SIG-M5 treated with dmso at 0.1 percent for 504 hours (cell line): ENCODE measurements around the gene SMTNL1.

Source experiments
- DNase-seq: peaks from one replicate; lab custom pipeline; 2025; ENCODE audit not compliant: unreplicated experiment; lab: John Stamatoyannopoulos, UW

SMTNL1 gene

GRCh38 chr11:57543593-57543992, 6.2 kb downstream of the SMTNL1 start:
- no peak for DNase-seq

DNA sequence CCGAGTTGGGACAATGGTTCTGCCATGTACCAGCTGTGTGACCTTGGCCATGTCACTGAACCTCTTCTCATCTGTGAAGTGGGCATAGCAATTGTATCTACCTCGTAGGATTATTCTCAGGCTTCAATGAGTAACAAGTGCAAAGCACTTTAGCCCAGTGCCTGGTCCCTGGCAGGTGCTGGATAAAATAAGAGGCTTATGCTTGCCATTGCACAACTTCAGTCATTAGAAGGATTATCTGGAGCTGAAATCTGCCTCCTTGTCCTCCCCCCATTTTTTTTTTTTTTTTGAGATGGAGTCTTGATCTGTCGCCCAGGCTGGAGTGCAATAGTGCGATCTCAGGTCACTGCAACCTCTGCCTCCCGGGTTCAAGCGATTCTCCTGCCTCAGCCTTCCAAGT, 7.2 kb downstream of the SMTNL1 start:
- no peak for DNase-seq

DNA sequence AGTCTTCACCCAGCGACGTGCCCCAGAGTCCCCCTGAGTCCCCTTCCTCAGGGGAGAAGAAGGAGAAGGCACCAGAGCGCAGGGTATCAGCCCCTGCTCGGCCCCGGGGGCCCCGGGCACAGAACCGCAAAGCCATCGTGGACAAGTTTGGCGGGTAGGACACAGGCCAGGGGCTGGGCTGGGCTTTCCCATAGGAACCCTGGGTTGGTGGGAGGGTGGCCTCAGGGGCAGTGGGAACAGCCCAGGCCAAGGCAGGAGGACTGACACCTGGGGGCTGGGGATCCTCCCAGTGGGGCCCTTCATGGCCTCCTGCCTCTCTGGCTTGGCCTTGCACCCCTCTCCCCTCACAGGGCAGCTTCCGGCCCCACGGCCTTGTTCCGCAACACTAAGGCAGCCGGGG, 8.5 kb downstream of the SMTNL1 start:
- DNase-seq: no peak

- DNase-seq: no peak
These were observed 9.1 kb downstream of the SMTNL1 start for GRCh38 chr11:57546451-57546850.

DNA sequence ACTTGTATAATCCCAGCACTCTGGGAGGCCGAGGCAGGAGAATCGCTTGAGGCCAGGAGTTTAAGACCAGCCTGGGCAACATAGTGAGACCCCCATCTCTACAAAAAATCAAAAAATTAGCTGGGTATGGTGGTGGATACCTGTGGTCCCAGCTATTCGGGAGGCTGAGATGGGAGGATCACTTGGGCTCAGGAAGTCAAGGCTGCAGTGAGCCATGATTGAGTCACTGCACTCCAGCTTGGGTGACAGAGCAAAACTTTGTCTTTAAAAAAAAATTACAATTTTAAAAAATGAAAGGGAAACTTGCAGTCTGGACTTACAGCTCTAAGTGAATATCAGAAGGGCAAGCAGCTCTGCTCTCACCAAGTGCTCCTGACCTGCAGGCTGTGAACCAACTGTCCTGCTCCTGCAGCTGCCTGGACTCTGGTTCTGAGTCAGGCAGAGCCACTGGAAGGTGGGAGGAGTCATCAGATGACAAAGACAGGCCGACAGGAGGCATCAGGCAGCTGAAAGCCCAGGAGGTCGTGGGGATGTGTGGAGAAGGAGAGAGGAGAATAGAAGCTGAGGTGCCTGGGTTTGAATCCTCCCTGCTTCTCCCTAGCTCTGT, 9.6 kb downstream of the SMTNL1 start:
- no peak for DNase-seq

DNA sequence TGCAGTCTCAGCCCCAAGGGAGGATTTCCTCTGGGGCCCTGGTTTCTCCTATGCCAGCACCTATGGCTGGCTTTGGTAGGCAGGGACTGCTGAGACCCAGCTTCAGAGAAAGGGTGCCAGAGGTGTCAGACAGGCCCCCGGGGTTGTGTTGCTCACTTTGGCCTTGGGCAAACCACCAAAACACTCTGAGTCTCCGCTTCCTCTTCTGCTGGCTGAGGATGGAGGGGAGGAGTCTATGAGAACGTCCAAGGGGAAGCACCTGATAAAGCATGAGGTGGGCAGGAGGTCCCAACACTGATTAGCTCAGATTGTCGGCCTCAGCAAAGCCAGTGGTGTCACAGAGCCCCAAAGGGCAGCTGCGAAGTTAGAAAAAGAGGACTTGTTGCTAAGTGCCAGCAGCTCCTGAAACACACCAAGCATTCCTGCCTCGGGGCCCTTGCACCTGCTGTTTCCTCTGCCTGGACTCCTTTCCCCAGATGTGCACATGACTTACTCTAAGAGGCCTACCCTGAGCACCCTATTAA, 10.5 kb downstream of the SMTNL1 start:
- peak; percentile 7 for DNase-seq

- DNase-seq: no peak
These were observed 12.6 kb downstream of the SMTNL1 start for GRCh38 chr11:57549983-57550382.

GRCh38 chr11:57551941-57552340, 14.5 kb downstream of the SMTNL1 start:
- no peak for DNase-seq

GRCh38 chr11:57552479-57552878, 15.1 kb downstream of the SMTNL1 start:
- no peak for DNase-seq

DNA sequence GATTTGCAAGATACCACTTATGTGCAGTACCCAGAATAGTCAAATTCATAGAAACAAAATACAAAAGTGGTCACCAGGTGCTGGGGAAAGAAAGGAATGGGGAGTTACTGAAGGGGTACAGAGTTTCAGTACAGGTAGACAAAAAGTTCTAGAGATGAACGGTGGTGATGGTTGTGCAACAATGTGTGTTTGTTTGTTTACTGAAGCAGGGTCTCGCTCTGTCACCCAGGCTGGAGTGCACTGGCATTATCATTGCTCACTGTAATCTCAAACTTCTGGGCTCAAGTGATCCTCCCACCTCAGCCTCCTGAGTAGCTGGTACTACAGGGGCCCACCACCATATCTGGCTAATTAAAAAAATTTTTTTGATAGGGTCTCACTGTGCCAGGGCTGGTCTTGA, 18.0 kb downstream of the SMTNL1 start:
- DNase-seq: no peak

- no peak for DNase-seq
These were observed 18.6 kb downstream of the SMTNL1 start for GRCh38 chr11:57556041-57556440.

- DNase-seq: no peak
These were observed 22.8 kb downstream of the SMTNL1 start for GRCh38 chr11:57560146-57560545.

- no peak for DNase-seq
These were observed 25.2 kb downstream of the SMTNL1 start for GRCh38 chr11:57562596-57562995.

DNA sequence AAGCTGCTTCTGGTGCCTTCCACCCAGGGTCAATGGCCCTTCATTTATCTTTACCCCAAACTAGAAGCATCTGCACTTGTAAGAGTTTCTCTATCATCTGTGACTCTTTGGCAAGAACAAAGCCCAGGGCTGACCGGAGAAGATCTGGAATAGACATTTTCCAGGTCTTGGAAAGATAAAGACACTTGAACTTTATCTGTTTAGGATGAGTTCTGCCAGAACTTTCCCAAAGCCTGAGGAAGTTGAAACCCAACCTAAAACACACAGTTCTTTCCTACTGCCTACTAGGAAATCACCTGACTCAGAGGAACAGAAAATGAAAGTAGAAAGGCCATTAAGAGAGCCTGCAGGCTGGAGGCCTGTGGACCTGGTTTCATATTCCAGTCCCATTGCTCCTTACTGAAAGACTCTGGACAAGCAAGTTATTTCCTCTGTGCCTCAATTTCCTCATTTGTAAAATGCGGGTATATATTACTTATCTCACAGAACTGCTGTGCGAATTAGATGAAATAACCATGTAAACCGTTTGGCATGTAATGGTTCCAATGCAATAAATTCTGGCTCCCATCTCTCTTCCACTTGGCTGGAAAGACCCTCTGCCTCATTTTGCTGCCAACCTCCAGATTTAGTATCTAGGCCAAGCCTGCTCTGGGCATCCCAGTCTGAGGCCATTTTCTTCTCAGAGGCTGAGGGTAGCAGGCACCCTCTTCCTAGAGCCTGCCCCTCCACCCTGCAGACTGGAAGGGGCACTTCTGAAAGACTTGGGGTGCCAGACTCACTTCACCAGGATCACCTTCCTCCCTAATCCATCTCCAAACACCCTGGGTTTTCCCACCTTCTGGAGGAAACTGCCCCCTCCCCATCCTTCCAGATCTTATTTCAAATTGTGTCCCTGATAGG, 28.9 kb downstream of the SMTNL1 start:
- DNase-seq: peak; percentile 44

- DNase-seq: peak; percentile 11
These were observed 29.6 kb downstream of the SMTNL1 start for GRCh38 chr11:57566905-57567514.

DNA sequence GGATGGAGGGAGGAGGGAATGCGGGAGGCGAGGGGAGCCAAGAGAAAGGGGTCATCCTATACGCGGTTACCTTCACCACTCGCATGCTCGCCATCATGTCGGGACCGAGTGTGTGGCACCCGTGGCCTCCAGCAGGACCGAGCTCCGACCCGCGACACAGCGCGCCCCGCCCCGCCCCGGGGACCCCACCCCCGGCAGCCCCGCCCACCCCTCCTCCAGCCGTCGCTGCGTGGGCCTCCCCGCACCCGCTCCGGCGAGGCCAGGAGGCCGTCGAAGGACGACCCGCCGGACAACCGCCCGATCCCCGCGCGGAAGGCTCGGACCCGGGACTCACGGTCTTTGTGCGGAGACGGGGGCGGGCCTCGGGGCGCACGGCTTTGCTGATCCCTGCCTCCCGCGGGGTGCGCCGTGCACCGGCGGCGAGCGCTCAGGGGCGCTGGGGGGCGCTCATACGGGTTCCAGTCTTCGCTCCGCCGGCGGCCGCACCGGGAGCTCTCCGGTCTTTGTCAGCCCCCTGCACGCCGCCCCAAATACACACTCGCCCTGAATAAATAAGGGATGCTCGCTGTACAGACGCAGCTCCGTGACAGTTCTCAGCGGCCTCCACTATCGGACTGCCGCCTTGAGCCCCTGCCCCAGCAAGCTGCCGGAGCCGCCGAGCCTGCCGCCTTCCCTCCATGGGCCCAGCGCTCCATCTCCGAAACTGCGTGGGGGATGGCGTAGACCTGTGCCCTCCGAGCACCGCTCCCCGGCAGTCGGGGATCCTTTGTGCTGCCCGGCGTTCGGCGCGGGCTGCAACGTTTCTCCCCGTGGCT, 30.3 kb downstream of the SMTNL1 start, which contains the start of gene UBE2L6:
TSS of gene UBE2L6 (minus strand) at position 158 of the 815 bp plus-strand sequence. CDS start at position 97, 61 bp downstream.
- peak; percentile 42 for DNase-seq

DNA sequence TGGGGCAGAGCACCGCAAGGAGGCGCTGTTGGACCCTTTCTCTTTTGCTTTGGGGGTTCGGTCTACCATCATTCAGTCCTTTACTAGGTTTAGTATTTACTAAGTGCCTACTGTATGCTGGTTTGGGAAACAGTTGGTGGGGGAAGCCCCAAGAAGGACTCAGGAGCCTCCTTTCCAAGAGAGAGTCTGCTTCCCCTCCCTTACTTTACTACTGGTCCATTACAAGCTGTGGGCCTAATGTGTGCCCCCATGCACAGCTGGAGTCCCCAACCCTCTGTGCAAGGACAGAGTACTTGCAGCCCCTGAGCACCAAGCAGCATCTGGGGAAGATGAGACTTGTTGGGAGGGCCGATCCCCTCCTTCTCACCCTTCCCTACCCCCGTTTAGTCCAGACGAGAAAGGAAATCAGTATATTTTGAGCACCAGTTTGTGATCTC, 31.0 kb downstream of the SMTNL1 start:
- peak; percentile 51 for DNase-seq

- DNase-seq: peak; percentile 9
These were observed 34.2 kb downstream of the SMTNL1 start for GRCh38 chr11:57571606-57572005.

DNA sequence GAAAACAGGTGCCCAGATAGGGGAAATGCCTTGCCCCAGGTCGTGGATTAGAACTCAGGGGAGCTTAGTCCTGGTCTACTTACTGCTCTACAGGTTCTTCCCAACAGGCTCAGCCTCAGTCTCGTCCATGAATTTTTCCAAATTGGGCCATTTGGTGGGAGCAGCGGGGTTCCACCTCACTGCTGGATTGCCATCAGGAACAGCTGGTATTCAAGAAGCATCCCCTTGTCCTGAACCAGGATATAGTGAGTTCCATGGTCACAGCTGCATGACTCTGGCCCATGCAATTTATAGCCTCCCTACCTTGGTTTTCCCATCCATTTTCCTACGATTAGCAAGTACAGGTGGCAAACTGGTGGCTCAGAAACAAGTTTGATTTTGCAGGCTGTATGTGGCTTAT, 36.7 kb downstream of the SMTNL1 start:
- DNase-seq: no peak

- no peak for DNase-seq
These were observed 46.9 kb downstream of the SMTNL1 start for GRCh38 chr11:57584341-57584740.

DNA sequence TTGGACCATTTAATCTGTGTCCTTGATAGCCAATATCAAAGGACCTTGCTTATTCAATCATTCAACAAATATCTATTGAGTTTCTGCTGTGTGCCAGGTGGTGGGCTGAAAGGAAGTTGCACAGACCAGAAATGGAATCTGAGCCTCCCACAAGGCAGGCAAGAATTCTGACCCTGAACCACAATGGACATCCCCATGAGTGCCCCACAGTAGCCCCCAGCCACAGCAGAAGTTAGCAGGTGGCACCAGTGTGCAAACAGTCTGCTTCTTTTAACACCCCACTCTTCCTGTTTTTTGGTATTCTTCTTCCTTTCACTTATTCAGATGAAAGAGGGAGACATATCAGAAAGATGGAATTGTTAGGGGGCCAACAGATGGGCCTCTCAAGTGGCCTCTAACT, 47.9 kb downstream of the SMTNL1 start:
- DNase-seq: no peak
